ENCODE results near the gene TMEM196.
"Not testable (repeated sequence)": the region's sequence is repeated elsewhere in the genome, so short reads cannot be mapped to it uniquely, and the experiment has no call there.

TMEM196 gene

DNA sequence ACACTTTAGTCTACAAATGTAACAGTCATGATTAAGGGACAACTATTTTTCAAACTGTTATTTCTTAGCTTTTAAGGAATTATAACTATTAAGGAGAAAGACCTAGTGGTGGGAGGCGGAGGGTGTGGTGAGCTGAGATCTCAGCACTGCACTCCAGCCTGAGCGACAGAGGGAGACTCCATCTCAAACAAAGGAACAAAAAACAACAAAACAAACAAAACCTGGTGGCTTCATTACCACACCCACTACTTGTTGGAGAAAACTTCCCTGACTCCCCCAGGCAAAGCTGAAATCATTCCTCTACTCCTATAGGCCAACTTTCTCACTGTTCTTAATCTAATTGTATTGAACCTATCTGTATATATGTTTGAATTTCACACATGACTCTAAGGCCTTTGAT, 67.8 kb downstream of the TMEM196 start:
- DNase-seq = no peak

DNA sequence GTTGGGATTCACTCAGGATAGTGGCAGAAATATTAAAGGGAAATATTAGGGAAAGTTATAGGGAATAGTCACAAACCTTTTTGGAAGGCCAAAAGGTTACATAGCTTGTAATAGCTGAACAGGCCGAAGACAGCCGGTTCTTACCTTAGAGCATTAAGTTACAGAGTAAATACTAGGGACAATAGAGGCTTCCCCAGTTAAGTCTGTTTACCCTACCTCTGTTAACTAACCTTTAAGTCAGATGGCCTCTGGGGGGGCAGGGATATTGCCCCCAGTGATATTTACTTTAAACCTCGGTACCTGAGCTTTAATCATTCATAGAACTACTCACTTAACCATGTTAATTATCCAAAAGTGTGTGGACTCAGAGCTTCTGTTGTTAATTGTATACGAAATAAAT, 71.9 kb downstream of the TMEM196 start:
- no peak for DNase-seq

DNA sequence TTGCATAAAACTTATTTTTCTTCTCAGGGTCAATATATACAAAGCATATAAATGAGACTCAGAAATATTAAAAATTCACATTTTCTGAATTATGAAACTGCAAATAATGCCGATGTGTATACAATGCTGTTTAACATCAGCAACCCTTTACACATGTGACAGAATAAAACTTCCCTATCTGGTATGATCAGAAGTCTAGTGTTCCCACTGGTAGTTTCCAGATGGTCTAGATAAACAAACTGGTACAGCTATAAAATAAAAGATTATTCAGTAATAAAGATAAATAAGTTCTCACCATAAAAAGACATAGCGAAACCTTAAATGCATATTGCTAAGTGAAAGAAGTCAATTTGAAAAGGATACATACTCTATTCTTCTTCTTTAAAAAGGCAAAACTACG, 72.5 kb downstream of the TMEM196 start:
- no peak for DNase-seq

DNA sequence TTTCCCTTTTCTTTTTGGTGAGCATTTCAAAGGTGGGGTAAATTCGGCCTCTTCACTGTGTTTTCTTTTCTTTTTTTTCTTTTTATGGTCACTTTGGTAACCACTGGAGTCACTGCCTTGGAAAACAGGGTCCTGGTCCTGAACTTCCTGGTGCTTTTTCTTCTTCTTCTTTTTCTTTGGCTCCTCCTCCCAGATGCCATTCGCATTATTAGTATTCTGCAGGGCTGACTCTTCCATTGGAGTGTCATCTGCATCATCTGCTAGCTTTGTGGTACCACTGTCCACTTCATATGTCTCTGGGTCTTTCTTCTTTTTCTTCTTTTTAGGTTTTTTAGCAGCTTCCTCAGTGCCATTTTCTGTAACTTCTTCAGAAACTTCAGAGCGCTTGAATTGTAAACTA, 75.1 kb downstream of the TMEM196 start:
- no peak for DNase-seq

DNA sequence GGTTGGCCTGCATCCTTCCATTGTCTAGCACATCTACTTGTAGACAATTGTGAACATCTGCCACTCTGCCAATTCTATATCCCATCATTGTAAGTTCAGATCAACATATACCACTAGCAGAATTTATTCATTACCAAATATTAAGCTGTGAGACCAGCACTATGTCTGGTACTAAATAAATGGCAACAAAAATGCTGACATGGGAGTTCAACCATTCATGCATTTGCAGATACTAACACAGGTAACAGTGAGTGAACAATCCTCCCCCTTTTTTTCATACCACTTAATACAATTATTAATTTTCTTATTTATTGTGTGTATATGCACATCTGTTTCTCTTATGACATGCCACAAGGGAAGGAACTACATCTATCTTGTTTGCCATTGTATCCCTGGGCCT, 76.5 kb downstream of the TMEM196 start:
- DNase-seq = no peak

DNA sequence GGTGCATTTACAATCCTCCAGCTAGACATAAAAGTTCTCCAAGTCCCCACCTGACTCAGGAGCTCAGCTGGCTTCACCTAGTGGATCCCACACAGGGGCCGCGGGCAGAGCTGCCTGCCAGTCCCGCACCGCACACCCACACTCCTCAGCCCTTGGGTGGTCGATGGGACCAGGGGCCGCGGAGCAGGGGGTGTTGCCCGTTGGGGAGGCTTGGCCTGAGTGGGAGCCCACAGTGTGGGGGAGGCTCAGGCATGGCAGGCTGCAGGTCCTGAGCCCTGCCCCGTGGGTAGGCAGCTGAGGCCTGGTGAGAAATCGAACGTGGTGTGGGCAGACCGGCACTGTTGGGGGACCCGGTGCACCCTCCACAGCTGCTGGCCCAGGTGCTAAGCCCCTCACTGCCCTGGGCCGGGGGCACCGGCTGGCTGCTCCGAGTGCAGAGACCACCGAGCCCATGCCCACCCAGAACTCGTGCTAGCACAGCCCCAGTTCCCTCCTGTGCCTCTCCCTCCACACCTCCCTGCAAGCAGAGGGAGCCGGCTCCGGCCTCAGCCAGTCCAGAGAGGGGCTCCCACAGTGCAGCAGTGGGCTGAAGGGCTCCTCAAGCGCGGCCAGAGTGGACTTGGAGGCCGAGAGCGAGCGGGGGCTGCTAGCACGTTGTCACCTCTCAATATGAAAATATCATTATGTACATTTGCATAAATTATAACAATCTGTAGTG, 81.1 kb downstream of the TMEM196 start:
- no peak for DNase-seq

DNA sequence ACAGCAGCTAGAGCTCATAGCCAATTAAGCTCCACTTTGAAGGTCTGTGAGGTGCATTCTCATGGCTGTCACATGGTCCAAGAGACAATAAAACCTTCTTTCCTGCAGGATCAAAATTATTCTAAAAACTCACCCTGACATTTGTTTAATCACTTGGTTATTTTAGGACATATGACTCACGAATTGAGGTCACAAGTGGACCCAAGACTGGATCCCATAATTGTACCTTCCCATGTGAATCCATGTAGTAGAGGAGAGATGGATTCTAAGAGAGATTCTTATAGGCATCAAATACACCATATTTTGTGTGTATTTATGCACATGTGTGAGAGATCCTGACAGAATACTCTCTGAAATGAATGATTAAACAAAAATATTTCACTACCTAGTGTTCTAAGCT, 82.7 kb downstream of the TMEM196 start:
- DNase-seq = no peak

DNA sequence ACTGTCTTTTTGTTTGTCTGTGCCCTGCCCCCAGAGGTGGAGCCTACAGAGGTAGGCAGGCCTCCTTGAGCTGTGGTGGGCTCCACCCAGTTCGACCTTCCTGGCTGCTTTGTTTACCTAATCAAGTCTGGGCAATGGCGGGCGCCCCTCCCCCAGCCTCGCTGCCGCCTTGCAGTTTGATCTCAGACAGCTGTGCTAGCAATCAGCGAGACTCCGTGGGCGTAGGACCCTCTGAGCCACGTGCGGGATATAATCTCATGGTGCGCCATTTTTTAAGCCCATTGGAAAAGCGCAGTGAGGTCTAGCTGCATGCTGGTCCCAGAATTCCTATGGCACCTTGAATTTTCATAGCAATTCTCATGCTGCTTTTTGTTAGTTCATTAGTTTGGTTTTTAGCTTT, 84.3 kb downstream of the TMEM196 start:
- not testable (repeated sequence) for DNase-seq

DNA sequence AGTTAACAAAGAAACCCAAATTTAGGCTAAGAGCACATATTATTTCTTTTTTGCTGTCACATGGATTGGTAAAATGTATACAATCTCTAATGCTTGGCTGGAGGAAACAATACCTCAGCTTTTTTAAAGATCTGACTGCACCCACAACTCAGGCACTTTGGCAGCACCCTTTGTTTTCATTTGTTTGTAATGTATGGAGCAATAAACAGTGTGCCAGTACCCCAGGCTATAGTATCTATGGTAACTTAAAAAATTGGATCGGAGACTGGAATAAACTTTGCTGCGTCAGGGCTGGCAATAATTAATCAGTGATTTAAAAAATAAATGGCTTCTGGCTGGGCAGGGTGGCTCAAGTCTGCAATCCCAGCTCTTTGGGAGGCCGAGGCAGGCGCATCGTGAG, 91.8 kb downstream of the TMEM196 start:
- no peak for DNase-seq

DNA sequence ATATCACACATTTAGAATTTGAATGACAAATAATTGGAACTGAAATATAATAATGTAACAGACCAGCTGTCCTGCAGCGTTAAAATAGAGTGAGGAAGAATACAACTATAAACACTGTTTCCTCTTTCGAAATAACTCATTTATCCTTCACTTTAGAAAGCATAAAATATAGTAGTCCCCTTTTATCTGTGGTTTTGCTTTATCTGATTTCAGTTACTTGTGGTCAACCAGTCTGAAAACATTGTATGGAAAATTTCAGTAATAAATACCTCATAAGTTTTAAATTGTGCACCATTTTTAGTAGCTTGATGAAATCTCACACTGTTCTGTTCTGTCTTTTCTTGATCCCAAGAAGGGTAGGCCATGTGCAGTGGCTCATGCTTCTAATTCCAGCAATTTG, 96.2 kb downstream of the TMEM196 start:
- DNase-seq = no peak

DNA sequence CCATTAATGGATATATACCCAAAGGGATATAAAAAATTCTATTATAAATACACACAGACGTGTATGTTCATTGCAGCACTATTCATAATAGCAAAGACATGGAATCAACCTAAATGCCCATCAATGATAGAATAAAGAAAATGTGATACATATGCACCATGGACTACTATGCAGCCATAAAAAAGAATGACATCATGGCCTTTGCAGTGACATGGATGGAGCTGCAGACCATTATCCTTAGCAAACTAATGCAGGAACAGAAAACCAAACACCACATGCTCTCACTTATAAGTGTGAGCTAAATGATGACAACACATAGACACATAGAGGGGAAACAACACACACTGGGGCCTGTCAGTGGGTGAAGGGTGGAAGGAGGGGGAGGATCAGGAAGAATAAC, 97.6 kb downstream of the TMEM196 start:
- DNase-seq = no peak

DNA sequence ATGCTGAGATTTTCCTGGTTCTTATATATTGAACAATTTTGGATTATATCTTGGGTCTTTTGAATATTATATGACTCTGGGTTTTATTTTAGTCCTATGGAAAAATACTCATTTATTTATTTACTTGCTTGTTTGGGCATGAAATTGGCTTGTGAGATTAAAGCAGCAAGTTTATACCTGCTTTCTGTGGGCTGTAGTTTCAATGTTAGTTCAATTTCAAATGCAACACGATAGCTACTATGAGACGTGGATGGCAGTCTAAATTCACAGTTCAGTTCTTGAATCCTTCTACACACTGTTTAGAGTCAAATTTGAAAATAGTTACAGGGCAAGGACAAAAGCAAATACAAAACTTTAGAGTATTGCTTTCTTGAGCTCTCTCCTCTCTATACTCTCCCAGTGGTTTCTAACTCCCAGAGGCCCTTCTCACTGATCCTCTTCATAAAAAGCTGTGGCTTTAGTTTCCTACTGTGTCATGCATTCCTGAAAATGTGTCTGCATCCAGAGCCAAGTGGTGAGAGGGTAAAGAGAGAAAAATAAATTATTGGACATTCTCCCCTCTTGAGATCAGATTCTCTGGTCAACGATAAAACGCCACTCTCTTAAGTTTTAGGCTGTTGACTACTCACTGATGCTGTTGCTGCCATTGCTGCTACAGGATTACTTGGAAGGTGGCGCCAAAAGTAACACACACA, 99.0 kb downstream of the TMEM196 start:
- DNase-seq = no peak

DNA sequence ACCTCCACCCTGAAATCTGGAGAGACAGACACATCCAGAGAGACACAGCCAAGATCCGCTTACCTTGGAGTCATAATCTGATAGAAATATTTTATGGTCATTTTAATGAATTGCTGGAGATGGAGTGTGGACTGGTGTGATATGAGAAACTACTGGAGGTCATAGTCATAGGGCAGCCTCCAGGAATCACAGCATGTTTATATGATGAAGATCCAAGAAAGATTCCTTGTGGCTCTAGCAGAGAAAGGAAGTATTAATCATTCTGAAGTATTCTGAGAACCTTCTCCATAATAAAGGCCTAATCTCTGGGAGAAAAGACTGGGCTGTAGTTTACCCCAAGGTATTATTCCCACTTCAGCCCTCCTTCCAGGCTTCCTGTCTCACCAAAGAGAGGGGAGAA, 102.6 kb downstream of the TMEM196 start:
- no peak for DNase-seq

Data from CD4-positive, alpha-beta T cell treated with Interleukin-4 for 4 hours (primary cell).